GM12874 (cell line): ENCODE results near the gene GREB1.

ENCODE experiments used
- CTCF ChIP-seq: IDR thresholded peaks from 2 replicates; pipeline ENCODE4 v1.5.1; 2011; ENCODE audit warnings: low read depth, mild to moderate bottlenecking, control low read depth, low read length, moderate library complexity; ENCODE audit not compliant: insufficient read depth

The GREB1 gene

GRCh38 chr2:11675423-11676112, 141.7 kb downstream of the GREB1 start:
- TF ChIP-seq CTCF, result no peak

GRCh38 chr2:11676640-11677039, 142.8 kb downstream of the GREB1 start:
- TF ChIP-seq CTCF, result no peak

GRCh38 chr2:11677136-11678055, 143.6 kb downstream of the GREB1 start:
- no peak for TF ChIP-seq CTCF

- TF ChIP-seq CTCF, result no peak
Measured at GRCh38 chr2:11678306-11678960, 144.6 kb downstream of the GREB1 start.

GRCh38 chr2:11679016-11679415, 145.2 kb downstream of the GREB1 start:
- TF ChIP-seq CTCF, result no peak

GRCh38 chr2:11679486-11680181, 145.8 kb downstream of the GREB1 start:
- TF ChIP-seq CTCF, result no peak
